RWPE1 (cell line): ENCODE data around the gene PRSS53.

Experiments used
- CTCF ChIA-PET: fragments of 350-600 bp; sonication (Branson Sonifier 250); formaldehyde crosslinking; extraction: SDS; loops from one replicate; lab custom pipeline; 2021; lab: Yijun Ruan, JAX
- POLR2A ChIA-PET: fragments of 400-600 bp; formaldehyde crosslinking; extraction: SDS; loops from one replicate; lab custom pipeline; 2020; ENCODE audit warnings: antibody characterized with exemption; ENCODE audit not compliant: low non-redundant PET; lab: Yijun Ruan, JAX
- DNase-seq: peaks from one replicate; pipeline ENCODE4 v3.0.0; 2012; ENCODE audit warnings: low spot score
- H3K27ac ChIP-seq: fragments of 450-650 bp; 2 replicates; pipeline ENCODE4 v1.5.1; 2017
- TF ChIP-seq, protein P1 (sequence below): fragments of 450-650 bp; conservative IDR thresholded peaks from 2 replicates; pipeline ENCODE4 v1.5.1; 2017; ENCODE audit warnings: low read depth, mild to moderate bottlenecking

Gene PRSS53

DNA sequence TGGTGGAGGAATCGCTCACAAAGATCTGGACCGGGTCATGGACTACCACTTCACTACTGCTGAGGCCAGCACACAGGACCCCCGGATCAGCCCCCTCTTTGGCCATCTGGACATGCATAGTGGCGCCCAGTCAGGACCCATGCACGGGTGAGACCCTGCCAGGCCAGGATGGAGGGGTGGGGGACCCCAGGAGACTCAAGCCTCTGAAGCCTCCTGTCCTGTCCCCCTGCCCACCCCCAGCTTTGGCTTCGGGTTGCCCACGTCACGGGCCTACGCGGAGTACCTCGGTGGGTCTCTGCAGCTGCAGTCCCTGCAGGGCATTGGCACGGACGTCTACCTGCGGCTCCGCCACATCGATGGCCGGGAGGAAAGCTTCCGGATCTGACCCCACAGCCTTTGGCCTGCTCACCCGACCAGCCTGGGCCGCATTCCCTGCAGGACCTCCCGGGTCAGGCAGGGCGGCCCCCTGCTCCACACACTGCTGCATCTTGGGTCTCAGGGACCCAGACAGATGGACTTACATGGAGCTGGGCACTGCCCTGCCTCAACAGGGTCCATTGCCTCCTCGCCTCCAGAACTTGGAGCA is 23.2 kb upstream of the PRSS53 start:
- ChIA-PET POLR2A (interaction anchor here (0.6 kb wide), 1 partner anchor 24 kb away, joined by 3 read pairs; the partner anchor contains the start of gene PRSS8), CTCF (no interaction called here)
- TF ChIP-seq, protein P1, sequence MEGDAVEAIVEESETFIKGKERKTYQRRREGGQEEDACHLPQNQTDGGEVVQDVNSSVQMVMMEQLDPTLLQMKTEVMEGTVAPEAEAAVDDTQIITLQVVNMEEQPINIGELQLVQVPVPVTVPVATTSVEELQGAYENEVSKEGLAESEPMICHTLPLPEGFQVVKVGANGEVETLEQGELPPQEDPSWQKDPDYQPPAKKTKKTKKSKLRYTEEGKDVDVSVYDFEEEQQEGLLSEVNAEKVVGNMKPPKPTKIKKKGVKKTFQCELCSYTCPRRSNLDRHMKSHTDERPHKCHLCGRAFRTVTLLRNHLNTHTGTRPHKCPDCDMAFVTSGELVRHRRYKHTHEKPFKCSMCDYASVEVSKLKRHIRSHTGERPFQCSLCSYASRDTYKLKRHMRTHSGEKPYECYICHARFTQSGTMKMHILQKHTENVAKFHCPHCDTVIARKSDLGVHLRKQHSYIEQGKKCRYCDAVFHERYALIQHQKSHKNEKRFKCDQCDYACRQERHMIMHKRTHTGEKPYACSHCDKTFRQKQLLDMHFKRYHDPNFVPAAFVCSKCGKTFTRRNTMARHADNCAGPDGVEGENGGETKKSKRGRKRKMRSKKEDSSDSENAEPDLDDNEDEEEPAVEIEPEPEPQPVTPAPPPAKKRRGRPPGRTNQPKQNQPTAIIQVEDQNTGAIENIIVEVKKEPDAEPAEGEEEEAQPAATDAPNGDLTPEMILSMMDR, result no peak
- peak overlapping the region; percentile 92 for H3K27ac ChIP-seq
- DNase-seq, result no peak

DNA sequence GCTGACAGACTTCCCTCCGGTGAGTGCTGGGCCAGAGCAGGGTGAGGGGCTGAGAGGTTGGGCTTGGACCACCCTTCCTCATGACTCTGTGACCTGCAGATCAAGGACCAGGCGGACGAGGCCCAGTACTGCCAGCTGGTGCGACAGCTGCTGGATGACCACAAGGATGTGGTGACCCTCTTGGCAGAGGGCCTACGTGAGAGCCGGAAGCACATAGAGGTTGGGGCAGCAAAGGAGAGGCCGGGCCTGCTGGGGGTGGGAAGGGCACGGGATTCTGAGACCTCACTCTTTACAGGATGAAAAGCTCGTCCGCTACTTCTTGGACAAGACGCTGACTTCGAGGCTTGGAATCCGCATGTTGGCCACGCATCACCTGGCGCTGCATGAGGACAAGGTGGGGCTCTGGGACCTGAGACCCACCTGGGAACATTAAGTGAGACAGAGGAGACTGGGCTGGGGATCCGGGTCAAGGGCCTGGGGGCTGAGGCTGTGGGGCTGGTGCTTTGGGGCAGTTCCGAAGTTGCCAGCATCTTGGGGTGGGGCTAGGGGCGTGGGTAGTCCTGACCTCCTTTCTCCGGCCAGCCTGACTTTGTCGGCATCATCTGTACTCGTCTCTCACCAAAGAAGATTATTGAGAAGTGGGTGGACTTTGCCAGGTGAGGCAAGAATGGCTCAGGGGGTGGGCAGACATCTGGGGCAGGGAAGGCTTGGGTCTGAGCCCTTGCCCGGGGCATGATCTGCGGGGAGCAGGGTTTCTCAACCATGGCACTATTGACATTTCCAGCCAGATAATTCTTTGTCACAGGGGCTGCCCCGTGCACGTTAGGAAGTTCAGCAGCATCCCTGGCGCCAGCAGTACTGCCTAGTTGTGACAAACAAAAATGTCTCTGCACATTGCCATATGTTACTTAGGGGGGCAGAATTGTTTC is 21.6 kb upstream of the PRSS53 start:
- no peak for DNase-seq
- peak overlapping the region; percentile 92 for H3K27ac ChIP-seq
- ChIA-PET CTCF (interaction anchor here (0.6 kb wide), 1 partner anchor 189 kb away, joined by 4 read pairs; no protein-coding TSS in a partner anchor), POLR2A (no interaction called here)
- TF ChIP-seq, protein P1, result no peak

DNA sequence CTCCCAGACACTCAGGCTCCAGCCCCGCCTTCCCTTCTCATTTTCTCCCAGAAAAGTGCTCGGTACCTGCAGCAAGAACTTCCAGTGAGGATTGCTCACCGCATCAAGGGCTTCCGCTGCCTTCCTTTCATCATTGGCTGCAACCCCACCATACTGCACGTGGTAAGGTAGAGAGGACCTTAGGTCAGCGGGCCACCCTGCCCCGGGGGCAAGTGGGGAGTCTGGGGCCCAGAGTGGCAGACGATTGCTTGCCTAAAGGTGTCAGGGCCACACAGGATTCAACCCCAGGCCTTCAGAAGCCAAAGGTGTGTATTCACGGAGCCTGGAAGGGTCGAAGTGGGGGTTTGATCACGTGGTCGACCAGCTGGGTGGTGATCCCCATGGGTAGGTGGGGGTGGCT is 20.9 kb upstream of the PRSS53 start:
- peak overlapping the region; percentile 92 for H3K27ac ChIP-seq
- CTCF ChIA-PET, result no interaction called here
- TF ChIP-seq, protein P1, result no peak
- no peak for DNase-seq
- POLR2A ChIA-PET, result no interaction called here

GRCh38 chr16:31108794-31109558 is 20.2 kb upstream of the PRSS53 start:
- DNase-seq, result no peak
- ChIA-PET POLR2A (no interaction called here), CTCF (no interaction called here)
- TF ChIP-seq, protein P1, result no peak
- peak overlapping the region; percentile 92 for H3K27ac ChIP-seq

DNA sequence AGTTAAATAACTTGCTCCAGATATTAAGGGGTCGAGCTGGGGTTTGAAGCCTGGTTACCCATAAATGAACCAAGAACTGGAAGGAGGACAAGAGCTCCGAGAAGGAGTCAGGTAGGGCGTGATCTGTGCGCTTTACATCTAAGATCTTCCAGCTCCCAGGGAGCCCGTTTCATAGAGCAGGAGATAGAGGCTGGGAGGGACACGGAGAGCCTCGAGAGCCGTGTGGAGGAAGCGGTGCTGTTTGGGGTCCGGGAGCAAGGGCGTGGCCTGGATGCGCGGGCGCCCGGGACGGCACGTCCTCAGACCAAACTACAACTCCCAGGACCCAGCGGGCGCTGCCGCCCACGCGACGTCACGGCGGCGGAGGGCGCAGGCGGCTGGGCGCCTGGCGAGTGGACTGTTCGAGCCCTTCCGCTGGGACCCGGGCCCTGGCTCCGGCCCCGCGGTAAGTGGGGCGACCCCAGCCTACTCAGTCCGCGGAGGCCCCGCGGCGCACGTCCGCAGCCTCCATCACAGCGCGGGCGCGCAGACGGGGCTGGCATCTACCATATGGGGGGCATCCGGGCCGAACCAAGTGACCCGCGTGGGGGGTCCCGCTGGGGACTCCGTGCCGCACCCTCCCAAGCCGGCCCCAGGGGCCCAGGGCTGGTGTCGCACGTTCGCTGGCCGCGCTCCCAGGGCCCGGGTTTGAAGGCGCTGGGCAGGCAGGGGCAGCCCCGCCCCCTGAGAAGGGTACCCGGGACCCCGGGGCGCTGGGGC is 19.5 kb upstream of the PRSS53 start, which contains the start of gene BCKDK:
BCKDK (plus strand) TSS at position 352 of the 759 bp plus-strand sequence. CDS start 838 bp downstream, outside the sequence.
- peak within 1 kb of the TSS; percentile 92 for H3K27ac ChIP-seq
- POLR2A ChIA-PET, result no interaction called here
- TF ChIP-seq, protein P1, result no peak
- peak; percentile 64 for DNase-seq
- CTCF ChIA-PET, result no interaction called here
